GM12874 (cell line): Measurements from ENCODE around the gene STIMATE.

ENCODE experiments used
- CTCF ChIP-seq: IDR thresholded peaks from 2 replicates; pipeline ENCODE4 v1.5.1; 2011; ENCODE audit warnings: low read depth, mild to moderate bottlenecking, control low read depth, low read length, moderate library complexity; ENCODE audit not compliant: insufficient read depth

Gene STIMATE

DNA sequence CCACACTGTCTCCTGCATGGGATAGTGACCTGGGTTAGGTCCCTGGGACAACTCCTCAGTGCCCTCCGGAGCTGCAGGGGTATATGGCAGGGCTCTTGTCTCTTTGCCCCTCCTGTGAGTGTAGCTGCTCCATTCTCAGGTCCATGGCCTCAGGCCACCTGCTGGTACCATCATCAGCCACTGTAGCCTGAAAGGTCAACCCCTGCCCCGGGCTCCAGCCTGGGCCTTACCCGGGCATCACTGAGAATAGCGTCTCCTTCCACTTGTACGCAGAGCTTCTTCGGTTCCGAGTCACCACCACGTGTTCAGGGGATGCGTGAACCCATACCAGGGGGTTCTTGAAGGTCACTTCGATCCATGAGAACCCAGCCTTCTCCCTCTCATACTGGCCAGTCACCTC lies 80.7 kb downstream of the STIMATE start:
- no peak for TF ChIP-seq CTCF

DNA sequence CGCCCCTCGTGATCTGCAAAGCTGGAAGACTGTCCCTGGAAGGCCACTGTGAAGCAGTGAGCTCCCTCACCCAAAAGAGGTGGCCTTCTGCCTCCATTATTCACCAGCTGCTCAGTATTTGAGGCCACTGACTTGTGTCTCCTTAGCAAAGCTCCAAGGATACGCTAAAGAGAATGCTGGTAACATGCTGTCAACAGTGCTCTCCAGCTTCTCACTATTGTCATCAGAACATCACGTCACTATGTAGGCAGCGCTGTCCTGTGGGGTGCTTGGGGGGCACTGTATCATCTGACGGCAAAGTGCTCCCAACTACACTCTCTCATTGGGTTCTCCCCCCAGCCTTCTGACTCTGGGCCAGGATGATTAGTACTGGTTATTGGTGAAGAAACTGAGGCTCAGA lies 81.1 kb downstream of the STIMATE start:
- TF ChIP-seq CTCF, result no peak

DNA sequence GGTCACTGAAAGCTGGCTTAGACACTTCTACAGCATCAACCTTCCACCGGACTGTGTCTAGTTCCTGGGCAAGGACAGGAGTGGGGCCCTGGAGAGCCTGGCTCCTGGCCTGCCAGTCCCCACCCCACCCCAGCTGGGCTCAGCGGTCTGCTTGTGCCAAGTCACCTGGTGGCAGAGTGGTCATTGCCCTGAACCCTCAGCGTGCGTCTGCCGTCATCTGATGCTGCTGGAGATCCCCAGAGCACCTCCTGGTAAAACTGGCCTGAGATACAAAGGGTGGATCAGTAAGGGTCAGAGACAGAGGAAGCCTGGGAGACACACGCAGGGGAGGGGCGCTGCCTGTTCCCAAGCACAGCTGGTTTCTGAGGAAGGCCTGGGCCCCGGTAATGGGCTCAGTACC lies 83.5 kb downstream of the STIMATE start:
- TF ChIP-seq CTCF, result no peak

- TF ChIP-seq CTCF, result no peak
Observed at GRCh38 chr3:52811452-52812011, 85.8 kb downstream of the STIMATE start.

- no peak for TF ChIP-seq CTCF
Observed at GRCh38 chr3:52810923-52811322, 86.4 kb downstream of the STIMATE start.

DNA sequence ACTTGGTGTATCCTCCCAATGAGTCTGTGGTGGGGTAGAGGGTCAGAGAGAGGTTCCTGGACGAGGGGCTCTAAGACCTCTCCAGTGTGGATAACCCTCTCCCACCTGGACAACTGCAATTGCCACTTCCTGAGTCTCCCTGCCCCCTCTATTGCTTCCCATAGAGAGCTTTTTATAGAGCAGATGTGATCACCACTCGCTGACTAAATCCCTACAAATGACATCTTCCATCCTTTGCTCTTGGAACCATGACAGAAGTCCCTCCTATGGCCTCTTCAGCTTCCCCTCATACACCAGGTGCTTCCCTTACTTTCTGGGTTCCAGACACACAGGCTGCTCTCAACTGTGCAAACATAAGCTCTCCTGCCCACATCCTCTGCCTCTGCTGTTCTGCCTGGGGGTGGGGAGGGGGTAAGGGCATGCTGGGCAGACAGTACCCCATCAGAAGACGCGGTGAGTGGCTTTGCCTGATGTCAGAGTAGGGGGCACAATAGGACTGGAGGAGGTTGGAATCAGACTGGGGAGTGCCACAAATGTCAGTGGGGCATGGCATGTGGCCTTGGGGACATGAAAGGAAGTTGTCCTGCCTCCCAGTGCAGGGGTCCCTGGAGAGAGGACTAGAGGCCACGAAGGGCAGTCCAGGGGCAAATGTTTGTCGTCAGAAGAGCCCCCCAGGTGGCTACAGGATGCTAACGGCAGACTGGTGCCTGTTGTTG lies 87.5 kb downstream of the STIMATE start:
- TF ChIP-seq CTCF, result no peak

- no peak for TF ChIP-seq CTCF
Observed at GRCh38 chr3:52809149-52809548, 88.2 kb downstream of the STIMATE start.
